Caki2 (cell line): ENCODE results near the gene LRRIQ4. TPM values are rescaled to one million over a fixed set of nuclear protein-coding genes. Genes with fewer than 3 reads are reported as not detected.

Source experiments
- DNase-seq: peaks from one replicate; pipeline ENCODE4 v3.0.0-alpha.2; 2015; ENCODE audit warnings: low read depth
- in situ Hi-C: cut with HindIII; loops from 2 replicates; pipeline ENCODE4 v1.10.0; 2016; ENCODE audit warnings: low sequenced_read_pairs, low pct_unique_long_range_greater_than_20kb, mixed read lengths
- total RNA-seq: library from RNA; depleted of rRNA; stranded (reverse); fragments of >200 nt; shearing (Covaris generic); gene quantifications from 2 replicates; pipeline ENCODE4 v1.2.3, GENCODE V29; 2014; ENCODE audit warnings: low replicate concordance

Gene LRRIQ4
- total RNA-seq, 1 experiment from 2014 or later = not detected

DNA sequence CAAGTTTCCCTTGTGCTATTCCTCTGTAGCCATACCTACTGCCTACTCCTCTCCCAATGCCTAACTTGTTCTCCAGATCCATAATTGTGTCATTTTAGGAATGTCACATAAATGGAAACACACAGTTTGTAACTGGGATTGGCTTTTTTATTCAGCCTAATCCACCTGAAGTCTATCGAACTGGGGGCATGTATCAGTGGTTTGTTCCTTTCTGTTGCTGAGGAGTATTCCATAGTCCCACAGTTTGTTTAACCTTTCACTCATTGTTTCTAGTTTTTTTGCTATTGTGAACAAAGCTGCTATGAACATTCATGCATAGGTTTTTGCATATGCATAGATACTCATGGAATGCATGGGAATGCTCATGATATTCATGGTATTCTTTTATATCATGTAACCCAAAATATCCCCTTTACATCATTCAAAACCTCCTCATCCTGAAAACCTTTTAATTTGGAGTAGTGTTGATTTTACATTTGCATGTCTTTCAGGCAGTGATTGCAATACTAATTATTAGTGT, 25.9 kb downstream of the LRRIQ4 start:
- DNase-seq = no peak
- in situ Hi-C loops = no loop called here

DNA sequence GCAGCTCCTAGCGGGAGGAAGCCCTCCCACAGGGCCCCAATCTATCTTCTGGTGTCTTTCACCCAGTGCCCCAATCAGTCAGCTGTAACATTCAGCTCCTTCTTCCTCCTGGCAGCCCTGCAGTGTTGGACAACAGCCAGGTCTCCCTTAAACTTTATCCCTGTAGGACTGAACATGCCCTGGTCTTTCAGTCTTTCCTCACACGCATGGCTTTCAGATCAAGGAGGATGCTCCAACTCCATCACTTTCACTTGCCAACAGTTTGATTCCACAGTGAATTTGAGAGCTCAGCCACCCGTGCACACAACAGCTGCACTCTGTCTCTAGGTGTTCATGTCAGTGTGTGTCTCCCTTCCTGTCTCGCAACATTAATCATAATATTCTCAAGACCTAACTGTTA, 28.5 kb downstream of the LRRIQ4 start:
- in situ Hi-C loops = no loop called here
- DNase-seq = peak; percentile 33

DNA sequence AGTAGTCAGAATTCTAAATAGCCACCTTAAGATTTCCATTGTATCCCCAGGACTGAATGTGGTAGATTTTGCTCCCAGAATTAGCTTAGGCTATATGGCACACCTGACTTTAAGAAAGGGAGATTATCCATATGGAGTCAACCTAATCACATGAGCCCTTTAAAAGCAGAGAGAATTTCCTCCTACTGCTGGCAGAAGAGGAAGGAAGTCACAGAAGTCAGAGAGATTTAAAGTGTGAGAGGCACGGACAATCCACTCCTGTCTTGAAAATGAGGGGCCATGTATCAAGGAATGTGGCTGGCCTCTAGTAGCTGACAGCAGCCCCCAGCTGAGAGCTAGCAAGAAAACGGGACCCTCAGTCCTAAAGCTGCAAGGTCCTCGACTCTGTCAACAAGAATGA, 30.3 kb downstream of the LRRIQ4 start:
- DNase-seq = no peak
- in situ Hi-C loops = no loop called here

DNA sequence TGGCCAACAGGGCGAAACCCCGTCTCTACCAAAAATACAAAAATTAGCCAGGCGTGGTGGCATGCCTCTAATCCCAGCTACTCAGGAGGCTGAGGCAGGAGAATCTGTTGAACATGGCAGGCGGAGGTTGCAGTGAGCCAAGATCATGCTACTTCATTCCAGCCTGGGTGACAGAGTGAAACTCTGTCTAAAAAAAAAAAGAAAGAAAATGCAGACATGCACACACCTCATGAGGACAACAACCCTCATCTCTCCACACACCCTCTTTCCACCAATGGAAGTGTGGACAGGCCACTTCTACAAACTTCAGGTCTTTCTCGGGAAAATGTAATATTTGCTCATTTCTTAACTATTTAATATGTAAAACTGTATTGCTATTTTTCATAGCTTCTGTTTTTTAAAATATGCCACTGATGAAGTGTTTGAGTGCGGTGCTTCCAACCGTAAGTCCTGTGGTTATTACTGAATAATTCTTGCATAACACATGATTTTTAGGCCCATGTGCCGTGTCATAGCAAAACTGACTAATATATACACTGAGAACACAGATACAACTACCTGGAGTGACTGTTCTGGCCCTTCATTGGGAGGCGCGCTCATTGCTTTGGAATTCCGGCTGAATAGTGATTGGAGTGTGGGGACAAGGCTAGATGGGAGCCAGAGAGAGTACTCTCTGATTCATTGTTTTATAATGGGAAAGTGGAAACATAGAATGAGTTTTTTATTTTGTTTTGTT, 34.0 kb downstream of the LRRIQ4 start:
- in situ Hi-C loops = no loop called here
- peak; percentile 84 for DNase-seq

DNA sequence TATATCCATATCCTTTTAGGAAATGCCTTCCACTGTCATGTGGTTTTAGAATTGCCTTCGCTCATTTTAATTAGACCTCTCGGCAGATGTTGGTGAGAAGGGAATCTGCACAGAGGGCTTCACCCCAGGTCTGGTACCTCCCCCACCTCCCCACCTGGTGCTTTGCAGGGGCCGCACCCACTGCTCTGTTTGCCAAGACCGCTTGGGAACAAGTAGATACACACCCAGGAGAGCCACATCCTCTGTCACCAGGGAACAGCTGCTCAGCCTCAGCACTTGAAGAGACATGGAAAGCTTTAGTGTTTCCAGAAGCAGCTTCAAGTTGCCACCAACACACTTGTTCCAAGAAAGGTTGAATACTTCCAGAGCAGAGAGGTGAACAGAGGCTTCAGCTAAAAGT, 35.2 kb downstream of the LRRIQ4 start:
- in situ Hi-C loops = no loop called here
- DNase-seq = no peak

DNA sequence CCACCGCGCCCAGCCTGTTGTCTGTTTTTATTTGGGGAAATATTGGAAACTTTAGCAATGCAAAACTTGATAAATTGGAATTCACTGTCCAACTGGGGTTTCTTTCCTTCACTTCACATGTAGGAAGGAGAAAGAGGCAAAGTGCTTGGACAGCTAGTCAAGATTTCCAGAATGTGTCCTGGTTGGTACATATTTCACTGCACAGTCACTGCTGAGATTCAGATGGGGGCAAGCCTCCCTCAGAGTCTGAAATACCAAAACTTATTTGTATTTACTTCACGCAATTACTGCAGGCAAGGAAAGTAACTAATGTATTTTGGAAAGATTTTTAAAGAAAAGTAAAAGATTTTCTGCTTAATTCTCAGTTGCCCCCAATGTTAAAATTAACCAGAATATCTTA, 36.1 kb downstream of the LRRIQ4 start:
- DNase-seq = no peak
- in situ Hi-C loops = no loop called here

DNA sequence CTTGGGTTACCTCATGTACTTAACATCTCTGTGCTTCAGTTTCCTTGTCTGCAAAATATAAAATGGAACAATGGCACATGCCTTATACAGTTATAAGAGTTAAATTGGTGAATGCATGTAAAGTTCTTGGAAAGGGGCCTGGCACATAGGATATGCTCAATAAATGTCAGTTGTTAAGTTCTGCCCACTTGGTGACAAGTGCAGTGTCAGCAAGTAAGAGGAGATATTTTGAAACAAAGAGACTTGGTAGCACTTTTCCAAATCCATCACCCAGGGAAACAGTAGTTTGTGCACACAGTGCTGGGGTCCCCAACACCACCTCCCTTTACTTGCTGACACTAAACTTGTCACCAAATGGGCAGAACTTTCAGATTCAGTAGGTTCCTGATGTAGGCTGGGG, 37.9 kb downstream of the LRRIQ4 start:
- in situ Hi-C loops = no loop called here
- DNase-seq = no peak

DNA sequence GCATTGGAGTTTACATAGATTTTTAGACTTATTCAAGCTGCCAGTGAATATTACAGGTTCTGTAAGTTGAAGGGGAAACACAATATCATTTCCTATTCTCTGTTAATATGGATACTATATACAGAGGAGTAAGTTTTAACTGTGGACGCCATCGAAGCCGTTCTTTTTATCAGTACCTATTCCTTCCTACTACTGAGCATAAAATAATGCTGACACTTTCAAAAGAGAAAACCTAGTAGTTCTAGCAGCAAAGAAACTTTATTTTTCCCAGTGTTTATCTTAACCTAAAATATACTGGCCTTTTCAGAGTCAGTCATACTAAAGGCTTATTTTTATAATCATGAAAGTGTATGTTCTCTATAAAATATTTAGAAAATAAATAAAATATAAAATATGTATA, 42.8 kb downstream of the LRRIQ4 start:
- no peak for DNase-seq
- in situ Hi-C loops = no loop called here

DNA sequence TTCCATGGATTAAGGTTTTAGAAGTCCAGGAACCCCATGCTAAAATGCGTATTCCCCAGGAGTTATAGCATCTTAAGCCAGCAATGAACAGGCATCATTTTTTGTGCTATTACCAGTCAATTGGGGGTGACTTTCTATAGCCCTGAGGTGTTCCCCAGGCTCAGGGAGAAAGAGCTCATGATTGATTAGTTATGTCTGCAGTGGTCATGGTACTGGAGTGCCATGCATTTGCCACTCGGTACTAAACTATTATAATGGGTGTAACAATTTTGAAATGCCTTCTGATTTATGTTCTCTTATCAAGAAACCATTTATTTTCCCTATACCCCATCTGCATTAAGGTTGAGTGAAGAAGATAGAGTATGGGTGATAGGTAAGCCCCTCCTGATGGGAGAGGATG, 45.1 kb downstream of the LRRIQ4 start:
- DNase-seq = no peak
- in situ Hi-C loops = no loop called here

DNA sequence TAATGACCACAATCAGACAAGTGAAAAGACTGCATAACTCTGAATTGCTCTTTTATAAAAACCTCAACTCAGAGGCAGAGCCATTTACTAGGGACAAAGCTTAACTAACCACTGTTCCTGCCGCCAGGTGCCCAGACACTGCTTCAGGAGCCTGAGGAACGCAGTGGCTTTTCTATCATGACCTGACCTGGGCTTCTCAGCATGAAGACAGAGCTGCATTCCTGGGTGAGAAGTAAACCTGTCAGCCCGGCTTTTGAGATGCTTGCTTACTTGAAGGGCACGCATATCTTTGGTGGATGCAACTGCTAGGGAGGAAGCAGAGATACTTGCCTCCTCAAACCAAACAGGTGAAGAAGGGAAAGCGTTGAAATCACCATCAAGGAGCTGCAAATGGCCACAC, 49.2 kb downstream of the LRRIQ4 start:
- in situ Hi-C loops = no loop called here

DNA sequence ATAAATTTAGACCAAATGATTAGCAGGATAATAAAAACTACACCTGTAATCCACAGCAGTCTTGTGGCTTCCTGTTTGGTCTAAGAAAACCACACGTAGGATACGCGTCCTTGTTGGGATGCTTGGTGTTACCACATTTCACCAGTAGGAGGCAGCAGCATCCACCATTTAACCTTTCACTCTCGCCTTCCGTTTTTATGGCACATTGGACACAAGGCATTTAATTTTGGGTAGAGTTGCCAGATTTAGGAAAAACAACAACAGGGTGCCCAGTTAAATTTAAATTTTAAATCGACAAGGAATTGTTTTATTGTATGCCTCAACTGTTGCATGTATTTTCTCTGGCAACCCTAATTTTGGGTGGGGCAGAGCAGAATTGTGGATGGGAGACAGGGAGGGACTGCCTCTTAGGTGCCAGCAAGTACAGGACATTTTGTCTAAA, 50.8 kb downstream of the LRRIQ4 start:
- peak; percentile 77 for DNase-seq
- in situ Hi-C loops = no loop called here

More for the DNA sequence above, 49.2 kb downstream of the LRRIQ4 start:
- DNase-seq = no peak

DNA sequence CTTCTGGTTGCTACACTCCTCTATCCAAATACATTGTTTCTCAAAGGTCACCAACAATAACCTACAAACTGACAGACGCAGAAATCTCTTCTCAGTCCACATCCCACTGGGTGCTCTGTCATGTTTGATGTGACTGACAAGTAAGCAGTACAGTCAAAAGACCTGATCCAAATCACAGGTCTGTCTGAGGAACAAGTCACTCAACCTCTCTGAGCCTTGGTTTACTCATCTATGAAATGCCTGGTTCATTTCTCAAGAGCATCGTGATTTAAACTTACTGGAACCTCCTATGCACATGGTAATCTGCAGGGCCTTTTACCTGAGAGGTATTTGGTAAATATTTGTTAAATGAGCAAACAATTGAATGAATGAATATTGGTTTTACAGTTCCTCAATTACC, 51.6 kb downstream of the LRRIQ4 start:
- DNase-seq = no peak
- in situ Hi-C loops = no loop called here

DNA sequence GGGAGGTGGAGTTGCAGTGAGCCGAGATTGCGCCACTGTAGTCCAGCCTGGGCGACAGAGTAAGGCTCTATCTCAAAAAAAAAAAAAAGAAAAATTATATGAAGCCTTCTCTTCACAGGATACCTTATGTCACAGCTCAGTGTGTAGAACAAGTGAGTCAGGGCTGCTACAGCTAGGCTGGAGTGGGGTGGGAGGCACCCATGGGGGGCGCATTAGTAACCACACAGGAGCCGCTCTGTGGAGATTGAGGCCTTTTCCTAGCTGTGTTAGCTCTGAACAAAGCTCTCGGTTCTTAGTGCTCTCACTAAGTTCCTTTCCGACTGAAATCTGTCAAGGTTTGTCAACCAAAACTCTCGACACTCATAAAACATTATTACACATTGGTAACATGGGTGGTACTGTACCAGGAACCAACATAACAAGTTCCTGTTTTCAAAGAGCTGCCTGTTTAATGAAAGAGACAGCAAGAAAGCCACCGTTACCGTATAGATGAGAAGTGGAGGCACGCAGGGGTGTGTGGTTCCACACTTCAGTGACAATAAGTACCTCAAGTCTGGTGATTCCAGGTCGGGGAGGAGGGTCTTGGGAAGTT, 52.6 kb downstream of the LRRIQ4 start:
- in situ Hi-C loops = no loop called here
- DNase-seq = no peak

DNA sequence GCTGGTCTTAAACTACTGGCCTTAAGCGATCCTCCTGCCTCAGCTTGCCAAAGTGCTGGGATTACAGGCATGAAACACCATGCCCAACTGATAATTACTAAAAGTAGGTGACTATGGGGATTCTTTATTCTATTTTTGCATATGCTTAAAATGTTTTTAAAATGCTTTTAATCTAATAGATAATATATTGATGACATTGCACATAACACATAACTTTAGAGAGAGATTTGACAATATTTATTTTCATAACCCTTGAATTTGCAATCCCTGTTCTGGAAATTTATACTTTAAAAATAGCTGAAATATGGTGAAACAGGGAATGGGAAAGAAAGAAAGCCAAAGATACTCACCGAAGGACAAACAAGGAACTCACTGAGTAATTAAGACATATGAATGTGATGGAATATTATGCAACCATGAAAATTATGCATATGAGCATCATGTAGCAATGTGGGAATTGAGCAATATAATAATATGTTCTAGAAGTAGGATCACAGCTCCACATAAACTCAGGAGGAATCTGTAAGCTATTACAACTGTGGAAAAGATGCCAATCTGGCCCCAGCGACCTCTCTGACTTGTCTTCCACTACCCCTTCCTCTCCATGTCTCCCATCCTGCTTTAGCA, 55.0 kb downstream of the LRRIQ4 start:
- in situ Hi-C loops = no loop called here
- DNase-seq = no peak

DNA sequence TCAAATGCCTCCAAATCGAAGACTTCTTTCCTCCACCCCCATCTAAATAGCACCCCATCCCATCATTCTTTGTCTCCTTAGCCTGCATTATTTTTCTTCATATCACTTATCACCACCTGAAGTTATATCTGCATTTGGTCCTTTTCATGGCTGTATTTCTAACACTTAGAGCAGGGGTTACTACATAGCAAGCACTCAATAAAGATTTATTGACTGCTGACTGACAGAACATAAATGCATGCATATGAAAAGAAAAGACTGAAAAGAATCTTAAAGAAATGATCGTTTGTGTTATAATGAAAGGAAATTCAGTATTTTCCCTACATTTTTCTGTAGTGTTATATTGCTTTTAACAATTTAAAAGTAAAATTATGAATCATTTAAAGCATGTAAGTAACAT, 55.7 kb downstream of the LRRIQ4 start:
- in situ Hi-C loops = no loop called here
- DNase-seq = no peak

DNA sequence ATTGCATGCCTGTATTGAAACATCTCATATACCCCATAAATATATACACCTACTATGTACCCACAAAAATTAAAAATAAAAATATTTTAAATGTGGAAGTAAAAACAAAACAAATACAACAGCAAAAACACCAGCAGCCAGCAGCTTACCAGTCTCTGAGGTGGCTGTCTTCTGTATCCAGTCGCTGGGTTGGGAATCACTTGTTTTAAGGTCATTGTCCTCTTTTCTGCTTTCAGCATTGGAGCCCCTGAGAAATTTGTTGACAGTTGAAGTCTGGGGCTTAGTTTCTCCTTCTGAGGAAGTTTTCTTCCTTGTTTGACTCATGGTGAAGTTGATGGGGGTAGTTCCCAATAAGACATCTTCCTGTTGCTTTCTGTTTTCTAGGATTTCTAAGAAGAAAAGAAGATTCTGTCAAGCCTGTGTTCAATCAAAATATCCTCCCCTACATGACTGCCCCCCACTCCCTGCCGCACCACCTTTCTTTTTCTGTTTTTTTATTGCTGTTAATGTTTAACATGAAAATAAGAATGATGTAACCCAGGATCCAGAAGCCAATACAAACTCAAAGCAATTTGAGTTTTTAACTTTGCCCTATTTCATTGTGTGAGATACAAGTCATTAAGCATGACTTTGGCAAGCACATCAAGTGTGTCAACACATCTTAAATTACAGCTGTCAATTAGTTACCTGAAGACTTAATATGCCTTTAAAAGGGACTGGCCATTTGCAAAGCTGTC, 57.0 kb downstream of the LRRIQ4 start, which contains the start of gene LRRC31:
Gene LRRC31 (minus strand): TSS at position 452 of the 737 bp plus-strand sequence. CDS start 128 bp downstream, at position 324.
- in situ Hi-C loops = no loop called here
- peak; percentile 94 for DNase-seq

DNA sequence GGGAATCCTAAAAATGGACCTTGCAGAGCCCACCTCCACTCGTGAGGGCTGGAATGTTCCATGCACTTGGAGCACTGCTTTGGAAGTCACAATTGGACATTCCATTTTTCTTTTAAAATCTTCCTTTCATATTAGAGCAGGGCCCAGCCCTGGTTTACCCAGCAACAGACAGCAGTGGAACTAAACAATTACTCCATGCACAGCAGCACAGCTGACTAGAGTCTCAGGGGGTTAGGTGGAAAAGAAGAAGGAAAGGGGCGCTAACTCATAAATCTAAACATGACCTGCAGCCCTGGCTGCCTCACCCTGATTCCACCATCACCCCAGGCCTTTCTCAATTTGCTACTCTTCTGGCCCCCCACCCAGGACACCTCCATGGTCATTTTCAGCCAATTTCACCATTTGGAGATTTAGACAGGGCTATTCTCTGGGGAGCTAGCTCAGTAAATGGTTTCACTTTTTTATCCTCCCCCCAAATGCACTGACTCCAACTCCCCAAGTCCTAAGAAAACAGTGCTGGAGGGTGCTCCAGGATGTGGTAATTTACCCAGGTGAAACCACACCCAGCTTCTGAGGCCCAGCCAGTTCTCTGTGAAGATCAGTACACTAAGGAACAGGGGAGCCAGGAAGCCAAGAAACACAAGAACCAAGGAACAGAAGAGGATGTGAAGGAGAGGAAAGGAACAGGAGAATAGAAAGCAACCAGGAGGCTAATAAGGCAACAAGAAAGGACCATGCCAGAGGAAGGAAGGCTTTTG, 58.6 kb downstream of the LRRIQ4 start:
- in situ Hi-C loops = no loop called here
- no peak for DNase-seq

DNA sequence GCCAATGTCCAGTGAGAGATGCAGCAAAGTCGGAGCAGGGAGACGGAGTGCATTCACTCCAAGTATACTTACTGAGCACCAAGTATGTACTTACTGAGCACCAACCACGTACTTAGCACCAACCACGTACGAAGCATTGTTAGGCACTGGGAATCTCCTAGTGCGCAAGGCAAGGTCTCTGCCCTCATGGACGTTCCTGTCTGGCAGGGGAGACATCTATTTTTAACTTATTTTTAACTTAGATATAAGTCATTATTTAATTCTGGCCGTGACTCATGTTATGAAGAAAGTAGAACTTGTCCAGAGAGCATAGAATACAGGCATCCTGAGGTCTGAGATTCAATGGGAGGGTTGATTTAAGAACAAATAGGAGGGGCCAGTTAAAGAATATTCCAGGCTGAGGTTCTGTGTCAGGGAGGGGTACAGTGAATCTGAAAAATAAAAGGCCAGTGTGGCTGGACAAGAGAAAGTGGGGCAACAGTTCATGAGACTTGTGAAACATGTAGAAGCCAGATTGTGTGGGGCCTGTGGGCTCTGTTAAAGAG, 66.4 kb downstream of the LRRIQ4 start:
- DNase-seq = no peak
- in situ Hi-C loops = no loop called here
